GM23248 (cell line): ENCODE data around the gene GAK. TPM values are rescaled to one million over a fixed set of nuclear protein-coding genes. Genes with fewer than 3 reads are reported as not detected.

Experiments used
- DNase-seq: peaks from one replicate; pipeline ENCODE4 v3.0.0-alpha.2; 2015
- H2AFZ ChIP-seq: fragments of 200-600 bp; sonication (generic); 2 replicates; pipeline ENCODE4 v1.6.1; 2016; ENCODE audit warnings: antibody characterized with exemption
- H3F3A ChIP-seq: fragments of 200-600 bp; sonication (generic); 2 replicates; pipeline ENCODE4 v1.6.1; 2016; ENCODE audit warnings: mild to moderate bottlenecking, antibody characterized with exemption, mixed run types; ENCODE audit not compliant: insufficient read depth
- H3K27ac ChIP-seq: fragments of 200-600 bp; sonication (generic); 2 replicates; pipeline ENCODE4 v1.5.1; 2016; ENCODE audit warnings: mild to moderate bottlenecking
- H3K27me3 ChIP-seq: fragments of 200-600 bp; sonication (generic); replicated peaks from 2 replicates; pipeline ENCODE4 v1.6.1; 2016; ENCODE audit warnings: mild to moderate bottlenecking; ENCODE audit not compliant: insufficient read depth
- H3K36me3 ChIP-seq: fragments of 200-600 bp; sonication (generic); 2 replicates; pipeline ENCODE4 v1.6.1; 2016; ENCODE audit warnings: low read depth, mild to moderate bottlenecking
- H3K4me1 ChIP-seq: fragments of 200-600 bp; sonication (generic); 2 replicates; pipeline ENCODE4 v1.6.1; 2016; ENCODE audit warnings: mild to moderate bottlenecking; ENCODE audit not compliant: insufficient read depth
- H3K4me2 ChIP-seq: fragments of 200-600 bp; sonication (generic); one replicate; pipeline ENCODE4 v1.6.1; 2016; ENCODE audit warnings: mild to moderate bottlenecking; ENCODE audit not compliant: unreplicated experiment
- H3K4me3 ChIP-seq: fragments of 200-600 bp; sonication (generic); 2 replicates; pipeline ENCODE4 v1.5.1; 2016; ENCODE audit warnings: mild to moderate bottlenecking
- H3K79me2 ChIP-seq: fragments of 200-600 bp; sonication (generic); 2 replicates; pipeline ENCODE4 v1.6.1; 2016; ENCODE audit warnings: mild to moderate bottlenecking; ENCODE audit not compliant: insufficient read depth
- H3K9ac ChIP-seq: fragments of 200-600 bp; sonication (generic); 2 replicates; pipeline ENCODE4 v1.6.1; 2016; ENCODE audit warnings: mild to moderate bottlenecking
- H3K9me2 ChIP-seq: fragments of 200-600 bp; sonication (generic); 2 replicates; pipeline ENCODE4 v1.6.1; 2016; ENCODE audit warnings: mixed run types, mild to moderate bottlenecking, moderate library complexity; ENCODE audit not compliant: insufficient read depth
- H3K9me3 ChIP-seq: fragments of 200-600 bp; sonication (generic); one replicate; pipeline ENCODE4 v1.6.1; 2017; ENCODE audit warnings: low read depth
- H4K20me1 ChIP-seq: fragments of 200-600 bp; sonication (generic); 2 replicates; pipeline ENCODE4 v1.6.0; 2016; ENCODE audit not compliant: insufficient read depth
- EZH2 ChIP-seq: fragments of 200-600 bp; sonication (generic); IDR thresholded peaks from 2 replicates; pipeline ENCODE4 v1.6.1; 2018; ENCODE audit warnings: antibody characterized with exemption, mild to moderate bottlenecking; ENCODE audit not compliant: insufficient read depth, poor library complexity, severe bottlenecking
- EZH2phosphoT487 ChIP-seq: fragments of 200-600 bp; sonication (generic); IDR thresholded peaks from 2 replicates; pipeline ENCODE4 v1.6.1; 2018; ENCODE audit warnings: antibody characterized with exemption, moderate library complexity, mild to moderate bottlenecking, low read depth; ENCODE audit not compliant: insufficient read depth
- WGBS, 2 experiments: methylation state at CpG; one replicate each; pipeline ENCODE4 v1.1.6; 2015 to 2017; ENCODE audit warnings: low lambda C conversion rate in 2 of 2, low coverage in 1 of 2; ENCODE audit errors: missing lambda C conversion rate in 2 of 2; 5-methylcytosine and 5-hydroxymethylcytosine counted together
- in situ Hi-C: fragments of 300-500 bp; cut with MboI; formaldehyde crosslinking; loops from 2 replicates; pipeline ENCODE4 v1.15.0; 2020
- polyA plus RNA-seq: library from polyadenylated mRNA; unstranded; fragments of >200 nt; fragmentation: Nextera tagmentation; extraction: Ambion mirVana; gene quantifications from 2 replicates; pipeline ENCODE4 v1.2.1, GENCODE V29; 2016
- total RNA-seq: library from RNA; depleted of rRNA; stranded (reverse); fragments of >200 nt; shearing (Covaris generic); gene quantifications from 2 replicates; pipeline ENCODE4 v1.2.3, GENCODE V29; 2014

The GAK gene
- total and polyA plus RNA-seq, 2 experiments from 2014 or later: 41.1 to 86.7 TPM

DNA sequence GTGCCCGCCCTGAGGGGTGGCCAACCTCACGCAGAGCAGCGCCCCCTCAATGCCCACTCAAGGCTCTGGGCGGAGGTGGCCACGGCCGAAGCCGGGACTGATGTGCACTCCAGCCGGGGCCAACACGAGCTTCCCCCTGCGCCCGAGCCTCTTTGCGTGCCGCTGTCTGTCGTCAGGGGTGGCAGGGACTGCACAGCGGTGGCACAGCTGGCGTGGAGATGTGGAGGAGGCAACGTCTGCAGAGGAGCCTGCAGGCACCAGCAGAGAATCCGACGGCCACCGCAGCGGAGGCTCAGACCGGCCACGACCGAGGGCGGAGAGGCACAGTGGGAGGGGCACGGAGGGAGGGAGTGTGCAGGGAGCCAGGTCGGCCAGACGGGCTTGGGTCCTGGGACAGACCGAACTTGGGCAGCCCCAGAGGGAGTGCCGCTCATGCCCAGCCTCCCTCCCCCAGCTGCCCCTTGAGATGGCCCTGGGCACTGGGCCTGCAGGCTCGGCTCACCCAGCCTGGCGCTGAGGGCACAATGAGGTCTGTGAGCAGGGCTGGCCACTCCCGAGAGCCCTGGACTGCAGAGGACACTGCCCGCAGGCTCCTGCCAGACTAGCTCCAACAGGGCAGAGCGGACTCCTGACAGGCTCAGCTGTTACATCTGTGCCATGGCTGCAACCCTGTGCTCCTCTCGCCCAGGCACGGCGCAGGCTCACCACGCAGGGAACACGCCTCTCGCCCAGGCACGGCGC lies 59.7 kb downstream of the GAK start:
- H3F3A ChIP-seq: peaks cover 4% of the 10 kb centered on the region; the same call in 1 of the 2 replicates
- H3K9me3 ChIP-seq: no peaks in the 10 kb centered on the region
- H3K9ac ChIP-seq: no peak overlapping the region
- no peaks in the 10 kb centered on the region for H3K79me2 ChIP-seq
- H3K4me3 ChIP-seq: no peak overlapping the region
- no peaks in the 10 kb centered on the region for H4K20me1 ChIP-seq
- H3K27me3 ChIP-seq: no peaks in the 10 kb centered on the region
- H2AFZ ChIP-seq: no peak overlapping the region
- DNase-seq: no peak
- H3K4me2 ChIP-seq: no peak overlapping the region
- H3K4me1 ChIP-seq: no peaks in the 10 kb centered on the region
- no peak overlapping the region for H3K27ac ChIP-seq
- H3K9me2 ChIP-seq: no peaks in the 10 kb centered on the region
- WGBS, 2 experiments: 93 to 95% methylated on average over 39 to 43 of the region's 43 CpGs
- peaks cover 11% of the 10 kb centered on the region; the same call in 1 of the 2 replicates for H3K36me3 ChIP-seq
- TF ChIP-seq EZH2phosphoT487: no peak
- TF ChIP-seq EZH2: no peak
- in situ Hi-C loops: no loop called here

GRCh38 chr4:871484-871883 lies 60.6 kb downstream of the GAK start:
- in situ Hi-C loops: no loop called here

DNA sequence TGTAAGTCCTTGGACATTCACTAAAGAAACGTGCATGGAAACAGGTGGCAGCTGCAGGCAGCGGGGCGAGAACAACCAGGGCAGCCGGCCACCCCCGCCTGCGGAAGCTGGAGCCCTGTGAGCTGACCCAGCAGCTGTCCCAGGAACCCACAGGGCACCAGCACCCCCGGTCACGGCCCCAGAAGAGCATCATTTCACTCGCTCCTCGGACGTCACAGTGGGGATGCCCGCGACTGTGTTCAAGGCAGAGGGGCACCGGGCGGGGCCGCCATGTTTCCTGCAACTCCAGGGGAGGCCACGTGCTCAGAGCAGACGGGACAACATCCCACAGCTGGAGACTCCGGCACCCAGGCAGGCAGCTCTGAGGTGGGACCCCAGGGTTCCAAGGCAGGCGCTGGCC lies 61.2 kb downstream of the GAK start:
- DNase-seq: no peak
- WGBS, 2 experiments: 87 to 92% methylated on average over 13 to 20 of the region's 20 CpGs
- H3K9me2 ChIP-seq: no peaks in the 10 kb centered on the region
- in situ Hi-C loops: no loop called here
- no peaks in the 10 kb centered on the region for H3K9me3 ChIP-seq
- no peaks in the 10 kb centered on the region for H3K27me3 ChIP-seq
- H3K27ac ChIP-seq: no peak overlapping the region
- no peak overlapping the region for H3K4me2 ChIP-seq
- TF ChIP-seq EZH2 (no peak), EZH2phosphoT487 (no peak)
- no peaks in the 10 kb centered on the region for H4K20me1 ChIP-seq
- H3F3A ChIP-seq: peaks cover 4% of the 10 kb centered on the region; the same call in 1 of the 2 replicates
- no peaks in the 10 kb centered on the region for H3K4me1 ChIP-seq
- no peak overlapping the region for H3K4me3 ChIP-seq
- H3K79me2 ChIP-seq: no peaks in the 10 kb centered on the region
- H3K9ac ChIP-seq: no peak overlapping the region
- peaks cover 11% of the 10 kb centered on the region; the same call in 1 of the 2 replicates for H3K36me3 ChIP-seq
- H2AFZ ChIP-seq: no peak overlapping the region

More at GRCh38 chr4:871484-871883, 60.6 kb downstream of the GAK start:
- H3K27ac ChIP-seq: no peak overlapping the region
- H3K79me2 ChIP-seq: no peaks in the 10 kb centered on the region
- H3K9ac ChIP-seq: no peak overlapping the region
- H3K4me2 ChIP-seq: no peak overlapping the region
- no peaks in the 10 kb centered on the region for H3K4me1 ChIP-seq
- 90 to 96% methylated on average over 2 to 9 of the region's 9 CpGs for WGBS, 2 experiments
- no peaks in the 10 kb centered on the region for H3K9me2 ChIP-seq
- TF ChIP-seq EZH2phosphoT487 (no peak), EZH2 (no peak)
- no peak for DNase-seq
- H3K4me3 ChIP-seq: no peak overlapping the region
- H3K9me3 ChIP-seq: no peaks in the 10 kb centered on the region
- peaks cover 11% of the 10 kb centered on the region; the same call in 1 of the 2 replicates for H3K36me3 ChIP-seq
- H2AFZ ChIP-seq: no peak overlapping the region
- no peaks in the 10 kb centered on the region for H3K27me3 ChIP-seq
- no peaks in the 10 kb centered on the region for H4K20me1 ChIP-seq
- H3F3A ChIP-seq: peaks cover 4% of the 10 kb centered on the region; the same call in 1 of the 2 replicates

DNA sequence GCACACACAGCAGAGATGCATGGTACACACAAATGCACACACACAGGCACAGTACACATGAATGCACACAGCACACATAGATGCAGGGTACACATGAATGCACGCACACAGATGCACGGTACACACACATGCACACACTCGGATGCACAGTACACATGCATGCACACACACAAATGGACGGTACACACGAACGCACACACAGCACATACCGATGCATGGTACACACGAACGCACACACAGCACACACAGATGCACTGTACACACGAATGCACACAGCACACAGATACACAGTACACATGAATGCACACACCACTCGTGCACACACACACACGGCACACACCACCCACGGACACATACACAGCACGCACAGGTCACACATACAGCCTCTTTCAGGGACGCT lies 62.3 kb downstream of the GAK start:
- Histone ChIP-seq H3K9me3 (no peaks in the 10 kb centered on the region), H2AFZ (no peak overlapping the region), H3K4me3 (no peak overlapping the region), H3K9me2 (no peaks in the 10 kb centered on the region), H3K9ac (no peak overlapping the region), H3K36me3 (peaks cover 7% of the 10 kb centered on the region; the same call in 1 of the 2 replicates), H3K27me3 (no peaks in the 10 kb centered on the region), H4K20me1 (no peaks in the 10 kb centered on the region), H3F3A (peaks cover under 1% of the 10 kb centered on the region; the same call in 1 of the 2 replicates), H3K79me2 (no peaks in the 10 kb centered on the region), H3K4me1 (no peaks in the 10 kb centered on the region), H3K4me2 (no peak overlapping the region), H3K27ac (no peak overlapping the region)
- TF ChIP-seq EZH2phosphoT487 (no peak), EZH2 (no peak)
- 94 to 95% methylated on average over 15 of the region's 15 CpGs for WGBS, 2 experiments
- in situ Hi-C loops: no loop called here
- DNase-seq: no peak
